Cardiac fibroblast (primary cell): ENCODE measurements around the gene PRMT7.

Experiments used
- DNase-seq, 2 donors: peaks; one replicate each; pipeline versions ENCODE4 v3.0.0 to v3.0.0-alpha.2; 2010; ENCODE audit warnings: low read depth in 2 of 2
- H3K4me3 ChIP-seq, 2 donors: replicated peaks in 1 of 2; 1 replicate in 1 of 2; 2 replicates in 1 of 2; pipeline ENCODE4 v1.5.1; 2011; ENCODE audit warnings: low read depth in 2 of 2, low read length in 2 of 2, mild to moderate bottlenecking in 2 of 2, moderate library complexity in 1 of 2
- CTCF ChIP-seq: IDR thresholded peaks from one replicate; pipeline ENCODE4 v1.5.1; 2011; ENCODE audit warnings: low read depth, mild to moderate bottlenecking, low read length, inconsistent platforms

PRMT7 gene

GRCh38 chr16:68289621-68290329 lies 21.0 kb upstream of the PRMT7 start:
- peak; percentile 48 to 61 for DNase-seq
- TF ChIP-seq CTCF, result no peak
- no peak overlapping the region for H3K4me3 ChIP-seq

GRCh38 chr16:68290450-68290849 lies 20.4 kb upstream of the PRMT7 start:
- no peak for DNase-seq
- no peak for TF ChIP-seq CTCF
- no peak overlapping the region for H3K4me3 ChIP-seq

GRCh38 chr16:68291227-68291626 lies 19.6 kb upstream of the PRMT7 start:
- no peak for TF ChIP-seq CTCF
- H3K4me3 ChIP-seq, result no peak overlapping the region
- no peak for DNase-seq

GRCh38 chr16:68292425-68292824 lies 18.4 kb upstream of the PRMT7 start:
- no peak overlapping the region for H3K4me3 ChIP-seq
- no peak for DNase-seq
- TF ChIP-seq CTCF, result no peak

- no peak overlapping the region for H3K4me3 ChIP-seq
- TF ChIP-seq CTCF, result no peak
- no peak for DNase-seq
Observed at GRCh38 chr16:68296291-68296690, 14.5 kb upstream of the PRMT7 start.

GRCh38 chr16:68296693-68297092 lies 14.1 kb upstream of the PRMT7 start:
- no peak overlapping the region for H3K4me3 ChIP-seq
- no peak for TF ChIP-seq CTCF
- no peak for DNase-seq

- peak in 1 of 2 donors; percentile 34 for DNase-seq
- no peak for TF ChIP-seq CTCF
- H3K4me3 ChIP-seq, result no peak overlapping the region
Observed at GRCh38 chr16:68297908-68298307, 12.9 kb upstream of the PRMT7 start.
